Right atrium auricular region (tissue), 2 donors: Measurements from ENCODE around the gene KIAA0825. TPM values are rescaled to one million over a fixed set of nuclear protein-coding genes. Genes with fewer than 3 reads are reported as not detected.

Experiments used
- DNase-seq: peaks from one replicate; pipeline ENCODE4 v3.0.0-alpha.2; 2019; ENCODE audit warnings: low spot score
- H3K27ac ChIP-seq, 2 donors: fragments of 200-600 bp; sonication (generic); 1 replicate in 1 of 2; 2 replicates in 1 of 2; pipeline ENCODE4 v1.5.1; 2016 to 2019
- H3K27me3 ChIP-seq, 2 donors: fragments of 200-600 bp; sonication (generic); one replicate each; pipeline versions ENCODE4 v1.5.1 to v1.6.0; 2017 to 2019
- H3K36me3 ChIP-seq: fragments of 200-600 bp; sonication (generic); one replicate; pipeline ENCODE4 v1.5.1; 2016
- H3K4me1 ChIP-seq, 2 donors: fragments of 200-600 bp; sonication (generic); one replicate each; pipeline versions ENCODE4 v1.5.1 to v1.6.0; 2017 to 2019
- H3K4me3 ChIP-seq, 2 donors: fragments of 200-600 bp; sonication (generic); 1 replicate in 1 of 2; 2 replicates in 1 of 2; pipeline ENCODE4 v1.5.1; 2017 to 2019; ENCODE audit warnings: mild to moderate bottlenecking in 1 of 2, moderate library complexity in 1 of 2
- H3K9me3 ChIP-seq, 2 donors: fragments of 200-600 bp; sonication (generic); one replicate each; pipeline ENCODE4 v1.5.1; 2019
- CTCF ChIP-seq, 2 donors: fragments of 200-600 bp; sonication (generic); IDR thresholded peaks; one replicate each; pipeline ENCODE4 v1.5.1; 2019; ENCODE audit warnings: antibody characterized with exemption in 2 of 2
- total RNA-seq, 2 donors: library from RNA; depleted of rRNA; stranded (reverse); fragments of >200 nt; gene quantifications; one replicate each; pipeline ENCODE4 v1.1.0, GENCODE V29; 2016

The KIAA0825 gene
- total RNA-seq, 2 donors from 2014 or later = 2.4 to 4.3 TPM

- no peak overlapping the region for H3K4me3 ChIP-seq
- DNase-seq = no peak
- no peaks in the 10 kb centered on the region for H3K36me3 ChIP-seq
- peaks cover 0 to 10% of the 10 kb centered on the region in 2 donors for H3K4me1 ChIP-seq
- no peaks in the 10 kb centered on the region for H3K27me3 ChIP-seq
- H3K9me3 ChIP-seq = peaks cover 2 to 8% of the 10 kb centered on the region in 2 donors
- H3K27ac ChIP-seq = no peak overlapping the region
- no peak for TF ChIP-seq CTCF (IDR thresholded peaks at IDR 0.05)
Observed at GRCh38 chr5:94545870-94546625, 72.4 kb downstream of the KIAA0825 start.

- no peak for TF ChIP-seq CTCF (IDR thresholded peaks at IDR 0.05)
- Histone ChIP-seq H3K4me3 (no peak overlapping the region), H3K27me3 (no peaks in the 10 kb centered on the region), H3K9me3 (peaks cover 0 to 4% of the 10 kb centered on the region in 2 donors), H3K4me1 (peaks cover 0 to 10% of the 10 kb centered on the region in 2 donors), H3K27ac (no peak overlapping the region), H3K36me3 (no peaks in the 10 kb centered on the region)
- no peak for DNase-seq
Observed at GRCh38 chr5:94544875-94545547, 73.4 kb downstream of the KIAA0825 start.

- H3K4me3 ChIP-seq = no peak overlapping the region
- no peaks in the 10 kb centered on the region for H3K36me3 ChIP-seq
- peaks cover 0 to 4% of the 10 kb centered on the region in 2 donors for H3K9me3 ChIP-seq
- no peak for TF ChIP-seq CTCF (IDR thresholded peaks at IDR 0.05)
- H3K27ac ChIP-seq = no peak overlapping the region
- H3K4me1 ChIP-seq = peaks cover 0 to 10% of the 10 kb centered on the region in 2 donors
- H3K27me3 ChIP-seq = no peaks in the 10 kb centered on the region
- no peak for DNase-seq
Observed at GRCh38 chr5:94544031-94544650, 74.3 kb downstream of the KIAA0825 start.

- Histone ChIP-seq H3K27ac (no peak overlapping the region), H3K4me3 (no peak overlapping the region), H3K4me1 (peaks cover 0 to 10% of the 10 kb centered on the region in 2 donors), H3K36me3 (no peaks in the 10 kb centered on the region), H3K9me3 (peaks cover 0 to 4% of the 10 kb centered on the region in 2 donors), H3K27me3 (no peaks in the 10 kb centered on the region)
- TF ChIP-seq CTCF (IDR thresholded peaks at IDR 0.05) = no peak
- no peak for DNase-seq
Observed at GRCh38 chr5:94540856-94541494, 77.4 kb downstream of the KIAA0825 start.

GRCh38 chr5:94538260-94538659 lies 80.1 kb downstream of the KIAA0825 start:
- TF ChIP-seq CTCF (IDR thresholded peaks at IDR 0.05) = no peak
- Histone ChIP-seq H3K27ac (no peak overlapping the region), H3K27me3 (no peaks in the 10 kb centered on the region), H3K36me3 (no peaks in the 10 kb centered on the region), H3K4me1 (no peaks in the 10 kb centered on the region), H3K9me3 (peaks cover 0 to 4% of the 10 kb centered on the region in 2 donors), H3K4me3 (no peak overlapping the region)
- DNase-seq = no peak
